NCI-H2196 treated with DMSO at 0.1 percent for 48 hours (cell line): ENCODE data around the gene MYEF2.
A peak's percentile ranks its signal among the peaks of the same experiment; 100 is the strongest.

Experiments
- DNase-seq: peaks from one replicate; lab custom pipeline; 2025; ENCODE audit not compliant: unreplicated experiment; lab: John Stamatoyannopoulos, UW

The MYEF2 gene

DNA sequence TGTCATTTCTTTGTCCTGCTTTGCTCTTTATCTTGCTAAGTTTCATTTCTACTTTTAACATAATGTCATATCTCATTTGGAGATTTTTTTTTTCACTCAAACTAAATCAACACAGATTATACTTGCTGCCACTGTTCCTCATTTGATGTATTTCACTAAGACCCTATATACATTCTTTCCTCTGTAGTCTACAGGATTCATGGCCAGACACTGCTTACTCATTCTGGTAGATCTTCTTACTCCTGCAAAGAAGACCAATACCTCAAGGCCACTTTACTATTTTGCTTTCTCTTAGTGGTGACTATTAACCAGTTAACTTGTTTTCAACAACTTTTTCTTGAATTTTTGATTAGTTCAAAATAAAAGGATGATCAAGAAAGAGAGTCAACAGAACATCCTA, 30.7 kb downstream of the MYEF2 start:
- DNase-seq, result no peak

DNA sequence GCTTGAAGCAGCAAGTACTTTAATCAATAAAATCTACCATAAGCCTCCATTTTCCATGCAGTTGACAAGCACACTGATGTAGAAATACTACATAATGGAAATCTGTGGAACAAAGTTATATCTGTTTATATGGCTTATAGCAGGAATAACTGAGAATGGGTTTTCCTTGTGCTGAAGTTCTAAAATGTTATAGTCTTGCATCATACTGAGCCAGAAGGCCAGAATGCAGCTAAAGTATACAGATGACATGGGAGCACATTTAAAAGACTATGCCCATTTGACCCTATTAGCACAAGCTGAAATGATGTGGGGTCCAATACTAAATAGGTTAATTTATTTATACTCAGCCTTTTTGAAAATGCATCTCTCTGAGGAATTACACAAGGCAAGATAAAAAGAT, 32.2 kb downstream of the MYEF2 start:
- DNase-seq, result no peak

DNA sequence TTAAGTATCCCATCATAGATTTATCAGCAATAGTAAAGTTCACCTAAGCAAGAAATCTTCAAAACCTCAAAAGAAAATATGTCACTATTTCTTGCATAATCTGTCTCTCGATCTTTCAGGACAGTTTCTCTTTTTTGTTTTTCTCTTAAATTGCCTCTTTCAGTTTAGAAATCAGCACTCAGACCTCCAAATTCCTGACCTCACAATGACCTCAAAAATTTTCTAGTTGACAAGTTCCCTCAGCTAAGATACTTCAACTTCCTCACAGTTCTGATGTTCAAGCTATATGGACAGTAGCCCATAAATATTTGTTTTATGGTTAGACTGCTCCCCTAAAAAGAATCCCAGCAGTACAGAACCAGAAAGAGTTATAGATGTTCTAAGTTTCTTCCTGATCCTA, 33.2 kb downstream of the MYEF2 start:
- DNase-seq, result no peak

- DNase-seq, result no peak
Measured at GRCh38 chr15:48143856-48144255, 34.2 kb downstream of the MYEF2 start.

- DNase-seq, result no peak
Measured at GRCh38 chr15:48132874-48133273, 45.2 kb downstream of the MYEF2 start.

DNA sequence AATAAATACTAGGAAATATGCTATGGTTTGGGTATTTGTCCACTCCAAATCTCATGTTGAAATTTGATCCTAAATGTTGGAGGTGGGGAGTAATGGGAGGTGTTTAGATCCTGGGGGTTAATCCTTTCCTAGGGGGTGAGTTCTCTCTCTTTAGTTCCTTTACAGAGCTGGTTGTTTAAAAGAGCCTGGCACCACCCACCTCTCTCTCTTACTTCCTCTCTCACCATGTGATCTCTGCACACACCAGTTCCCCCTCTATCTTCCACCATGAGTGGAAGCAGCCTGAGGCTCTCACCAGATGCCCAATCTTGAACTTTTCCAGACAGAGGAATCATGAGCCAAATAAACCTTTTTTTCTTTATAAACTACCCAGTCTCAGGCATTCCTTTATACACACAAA, 46.8 kb downstream of the MYEF2 start:
- DNase-seq, result no peak

DNA sequence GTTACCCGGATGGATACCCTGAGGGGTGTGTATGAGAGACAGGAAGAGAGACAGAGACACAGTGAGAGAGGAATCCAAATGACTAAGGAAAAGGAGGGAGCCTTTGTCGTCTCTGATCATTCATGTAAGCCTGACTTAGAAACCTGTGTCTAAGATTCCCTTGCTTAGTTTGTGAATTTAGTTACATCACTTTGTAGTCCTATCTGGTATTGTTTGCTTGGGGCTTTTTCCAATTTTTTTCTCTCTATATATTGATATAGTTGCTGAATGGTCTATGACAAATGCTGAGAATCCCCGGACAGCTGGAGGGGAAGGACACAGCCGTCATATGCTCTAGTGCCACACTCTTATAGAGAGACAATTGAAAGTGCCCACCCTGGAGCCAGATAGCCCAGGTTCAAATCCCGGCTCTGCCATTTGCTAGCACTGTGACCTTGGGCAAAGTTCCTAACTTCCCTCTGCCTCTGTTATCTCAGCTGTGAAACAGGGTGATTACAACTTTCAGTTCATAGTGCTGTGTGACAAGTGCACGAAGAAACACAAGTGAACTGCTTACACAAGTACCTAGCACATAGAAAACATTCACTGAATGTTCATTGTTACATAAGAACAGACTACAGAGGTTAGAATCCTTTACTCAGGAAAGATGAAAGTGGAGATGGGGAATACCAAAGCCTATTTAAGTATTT, 51.3 kb downstream of the MYEF2 start:
- DNase-seq, result no peak

- no peak for DNase-seq
Measured at GRCh38 chr15:48121849-48122248, 56.2 kb downstream of the MYEF2 start.

- DNase-seq, result no peak
Measured at GRCh38 chr15:48120745-48121144, 57.4 kb downstream of the MYEF2 start, which contains the start of gene SLC24A5. SLC24A5 (plus strand) TSS chr15:48120990; CDS start chr15:48121045, 55 bp downstream.

DNA sequence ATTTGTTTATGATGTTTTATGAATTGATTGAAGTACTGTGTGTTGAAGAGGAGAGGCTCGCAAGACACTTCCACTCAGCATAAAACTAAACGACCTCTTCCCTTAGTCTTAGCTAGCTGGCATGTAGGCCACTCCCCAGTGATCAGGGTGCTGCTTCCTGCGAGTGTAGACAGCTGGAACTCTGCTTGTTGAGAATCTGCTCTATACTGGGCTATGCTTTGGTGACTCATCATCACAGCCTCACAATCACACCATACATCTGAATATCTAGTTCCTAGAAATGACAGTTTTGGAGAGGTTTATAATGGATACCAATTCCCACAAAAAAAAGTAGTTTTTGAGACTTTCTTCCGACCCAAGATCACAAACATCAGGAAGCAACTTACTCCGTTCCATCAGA, 58.8 kb downstream of the MYEF2 start:
- DNase-seq, result no peak

GRCh38 chr15:48112242-48112641, 65.9 kb downstream of the MYEF2 start:
- no peak for DNase-seq

- DNase-seq, result no peak
Measured at GRCh38 chr15:48109856-48110531, 68.1 kb downstream of the MYEF2 start.

GRCh38 chr15:48109212-48109611, 68.9 kb downstream of the MYEF2 start:
- DNase-seq, result no peak

DNA sequence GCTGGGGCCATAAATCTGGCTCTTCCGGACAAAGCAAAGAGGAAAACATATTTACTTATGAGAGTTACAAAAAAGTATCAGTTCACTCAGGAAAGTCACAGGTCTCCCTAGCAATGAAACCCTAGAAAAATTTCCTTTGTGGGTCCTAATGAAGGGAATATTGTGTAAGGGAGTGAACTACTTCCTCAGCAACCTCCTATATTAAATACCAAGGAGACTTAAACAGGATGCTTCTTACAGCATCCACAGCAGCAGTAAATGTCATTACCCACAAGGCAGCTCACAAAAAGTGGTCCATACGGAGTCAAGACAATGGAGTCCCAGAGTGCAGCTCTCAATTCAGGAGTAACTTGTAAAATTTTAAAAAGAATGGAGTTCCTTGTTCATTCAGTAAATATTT, 72.2 kb downstream of the MYEF2 start:
- no peak for DNase-seq

- DNase-seq, result no peak
Measured at GRCh38 chr15:48103647-48104046, 74.4 kb downstream of the MYEF2 start.

GRCh38 chr15:48102167-48102566, 75.9 kb downstream of the MYEF2 start:
- DNase-seq, result no peak

DNA sequence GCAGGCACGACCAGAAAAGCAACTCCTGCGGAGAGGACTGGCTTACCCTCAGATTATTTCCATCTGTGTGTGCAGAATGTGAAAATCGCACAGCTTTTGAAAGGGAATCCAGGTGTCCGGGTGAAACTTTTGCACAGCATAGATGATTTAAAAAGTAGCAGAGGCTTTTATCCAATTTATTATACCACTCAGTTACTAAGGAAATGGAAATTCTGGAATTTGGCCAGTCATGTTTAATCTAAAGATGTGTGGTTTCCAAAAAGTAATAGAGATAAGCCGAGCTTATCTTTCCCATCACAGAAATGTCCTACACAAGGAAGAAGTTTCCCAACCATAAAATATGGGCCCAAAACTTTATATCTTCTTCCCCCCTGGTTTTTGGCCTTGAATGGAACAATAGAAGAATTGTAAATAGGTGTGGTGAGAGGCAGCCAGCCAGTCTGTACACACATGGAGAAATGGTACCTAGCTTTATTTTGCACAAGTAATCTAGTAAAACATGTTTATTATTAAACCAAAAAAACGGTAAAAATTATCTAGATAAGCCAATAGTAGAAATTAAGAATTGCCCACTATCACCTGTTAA, 76.6 kb downstream of the MYEF2 start:
- no peak for DNase-seq

GRCh38 chr15:48097264-48097663, 80.8 kb downstream of the MYEF2 start:
- DNase-seq, result no peak

DNA sequence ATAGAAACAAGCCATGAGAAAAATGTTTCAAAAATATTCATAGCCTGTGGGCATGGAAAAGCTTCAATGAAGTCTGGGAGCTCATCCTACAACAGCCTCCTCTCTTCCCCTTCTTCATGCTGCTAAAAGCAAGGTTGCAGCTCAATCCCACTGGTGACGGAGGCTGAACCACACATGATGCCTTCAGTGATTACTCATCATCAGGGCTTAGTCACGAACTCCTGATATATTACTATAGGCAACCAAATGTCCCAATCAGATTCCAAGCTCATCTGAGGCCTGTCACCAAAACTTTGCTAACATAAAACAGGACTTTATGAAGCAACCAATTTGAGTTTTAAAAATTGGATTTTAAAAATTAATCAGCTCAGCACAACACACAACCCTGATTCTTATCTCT, 81.3 kb downstream of the MYEF2 start:
- no peak for DNase-seq

DNA sequence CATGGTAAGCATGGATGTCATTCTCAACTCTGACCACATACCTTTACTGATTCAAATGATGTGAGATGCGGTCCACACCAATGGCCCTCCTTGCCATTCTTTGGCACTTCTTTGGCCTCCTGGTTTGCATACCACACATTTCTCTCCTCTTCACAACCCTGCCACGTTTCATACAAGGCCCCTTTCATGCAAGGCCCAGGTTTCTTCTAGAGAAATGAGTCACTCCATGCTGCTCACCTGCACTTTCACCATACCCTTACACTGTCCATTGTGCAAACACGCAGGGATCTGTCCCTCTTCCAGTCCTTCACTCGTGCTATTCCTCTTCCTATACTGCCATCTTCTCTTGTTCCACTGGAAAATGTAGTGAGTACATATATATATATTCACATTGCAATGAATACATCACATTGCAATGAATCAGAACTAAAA, 81.7 kb downstream of the MYEF2 start:
- no peak for DNase-seq

DNA sequence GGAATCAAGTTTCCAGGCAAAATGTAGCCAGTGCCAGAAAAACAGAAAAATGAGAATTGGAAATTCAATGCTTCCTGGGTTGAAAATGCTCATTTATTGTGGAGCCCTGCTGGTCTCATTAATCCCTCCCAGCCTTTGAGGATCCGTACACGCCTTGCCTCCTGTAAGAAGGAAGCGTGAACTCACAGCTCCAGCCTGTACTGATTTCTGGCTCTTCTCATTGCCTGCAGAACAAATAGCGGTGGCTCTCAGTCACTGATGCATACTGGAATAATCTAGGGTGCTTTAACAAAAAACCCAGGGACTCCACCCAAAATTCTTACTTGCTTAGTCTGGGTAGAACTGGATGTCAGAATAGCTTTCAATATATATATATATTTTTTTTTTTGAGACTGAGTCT, 86.6 kb downstream of the MYEF2 start:
- no peak for DNase-seq

GRCh38 chr15:48090666-48091065, 87.4 kb downstream of the MYEF2 start:
- DNase-seq, result peak; percentile 1
